ENCODE results near the gene MPO. TPM values are rescaled to one million over a fixed set of nuclear protein-coding genes. Genes with fewer than 3 reads are reported as not detected.

Gene MPO
- total RNA-seq, 4 donors from 2014 or later: 1.7 TPM; not detected in 3

GRCh38 chr17:58279016-58279711 is 1.6 kb downstream of the MPO start:
- H3K27me3 ChIP-seq: no peaks in the 10 kb centered on the region
- H3K9me3 ChIP-seq: no peaks in the 10 kb centered on the region
- H3K27ac ChIP-seq: no peak overlapping the region
- peaks cover 0 to 14% (median 0%) of the 10 kb centered on the region in 4 donors for H3K4me1 ChIP-seq
- no peaks in the 10 kb centered on the region for H3K36me3 ChIP-seq
- TF ChIP-seq, protein P1, sequence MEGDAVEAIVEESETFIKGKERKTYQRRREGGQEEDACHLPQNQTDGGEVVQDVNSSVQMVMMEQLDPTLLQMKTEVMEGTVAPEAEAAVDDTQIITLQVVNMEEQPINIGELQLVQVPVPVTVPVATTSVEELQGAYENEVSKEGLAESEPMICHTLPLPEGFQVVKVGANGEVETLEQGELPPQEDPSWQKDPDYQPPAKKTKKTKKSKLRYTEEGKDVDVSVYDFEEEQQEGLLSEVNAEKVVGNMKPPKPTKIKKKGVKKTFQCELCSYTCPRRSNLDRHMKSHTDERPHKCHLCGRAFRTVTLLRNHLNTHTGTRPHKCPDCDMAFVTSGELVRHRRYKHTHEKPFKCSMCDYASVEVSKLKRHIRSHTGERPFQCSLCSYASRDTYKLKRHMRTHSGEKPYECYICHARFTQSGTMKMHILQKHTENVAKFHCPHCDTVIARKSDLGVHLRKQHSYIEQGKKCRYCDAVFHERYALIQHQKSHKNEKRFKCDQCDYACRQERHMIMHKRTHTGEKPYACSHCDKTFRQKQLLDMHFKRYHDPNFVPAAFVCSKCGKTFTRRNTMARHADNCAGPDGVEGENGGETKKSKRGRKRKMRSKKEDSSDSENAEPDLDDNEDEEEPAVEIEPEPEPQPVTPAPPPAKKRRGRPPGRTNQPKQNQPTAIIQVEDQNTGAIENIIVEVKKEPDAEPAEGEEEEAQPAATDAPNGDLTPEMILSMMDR (IDR thresholded peaks at IDR 0.05): no peak
- no peak for TF ChIP-seq POLR2A (IDR thresholded peaks at IDR 0.05)
- peak overlapping the region in 2 of 4 donors; percentile 21 to 34 for H3K4me3 ChIP-seq
- DNase-seq: peak in 1 of 3 donors; percentile 54

DNA sequence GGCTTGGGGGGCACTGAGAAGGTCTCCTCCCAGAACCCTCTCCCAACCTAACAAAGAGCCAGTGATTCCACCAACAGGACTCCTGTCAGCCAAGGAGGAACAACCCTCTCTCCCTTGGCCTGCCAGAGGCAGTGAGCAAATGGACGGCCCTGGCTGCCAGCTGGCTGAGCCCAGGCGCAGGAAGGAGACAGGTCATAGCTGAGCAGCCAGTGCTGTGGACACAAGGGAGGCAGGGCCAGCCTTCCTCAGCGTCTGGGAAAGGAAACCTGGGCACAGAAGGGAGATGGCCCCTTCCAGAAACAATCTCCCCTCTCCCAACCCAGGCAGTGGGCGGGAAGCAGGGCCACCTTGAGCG is 2.1 kb downstream of the MPO start:
- no peaks in the 10 kb centered on the region for H3K9me3 ChIP-seq
- H3K27ac ChIP-seq: no peak overlapping the region
- no peaks in the 10 kb centered on the region for H3K36me3 ChIP-seq
- H3K4me1 ChIP-seq: peaks cover 0 to 14% (median 0%) of the 10 kb centered on the region in 4 donors
- no peak for TF ChIP-seq POLR2A (IDR thresholded peaks at IDR 0.05)
- no peak for DNase-seq
- H3K27me3 ChIP-seq: no peaks in the 10 kb centered on the region
- H3K4me3 ChIP-seq: peak overlapping the region in 1 of 4 donors; percentile 21

- H3K9me3 ChIP-seq: no peaks in the 10 kb centered on the region
- no peaks in the 10 kb centered on the region for H3K27me3 ChIP-seq
- H3K4me1 ChIP-seq: peaks cover 0 to 14% (median 0%) of the 10 kb centered on the region in 4 donors
- H3K4me3 ChIP-seq: no peak overlapping the region
- TF ChIP-seq, protein P1 (IDR thresholded peaks at IDR 0.05): no peak
- no peak for TF ChIP-seq POLR2A (IDR thresholded peaks at IDR 0.05)
- no peak for DNase-seq
- no peaks in the 10 kb centered on the region for H3K36me3 ChIP-seq
- peak overlapping the region in 1 of 4 donors; percentile 12 for H3K27ac ChIP-seq
These were observed 2.7 kb downstream of the MPO start for GRCh38 chr17:58277802-58278595.

DNA sequence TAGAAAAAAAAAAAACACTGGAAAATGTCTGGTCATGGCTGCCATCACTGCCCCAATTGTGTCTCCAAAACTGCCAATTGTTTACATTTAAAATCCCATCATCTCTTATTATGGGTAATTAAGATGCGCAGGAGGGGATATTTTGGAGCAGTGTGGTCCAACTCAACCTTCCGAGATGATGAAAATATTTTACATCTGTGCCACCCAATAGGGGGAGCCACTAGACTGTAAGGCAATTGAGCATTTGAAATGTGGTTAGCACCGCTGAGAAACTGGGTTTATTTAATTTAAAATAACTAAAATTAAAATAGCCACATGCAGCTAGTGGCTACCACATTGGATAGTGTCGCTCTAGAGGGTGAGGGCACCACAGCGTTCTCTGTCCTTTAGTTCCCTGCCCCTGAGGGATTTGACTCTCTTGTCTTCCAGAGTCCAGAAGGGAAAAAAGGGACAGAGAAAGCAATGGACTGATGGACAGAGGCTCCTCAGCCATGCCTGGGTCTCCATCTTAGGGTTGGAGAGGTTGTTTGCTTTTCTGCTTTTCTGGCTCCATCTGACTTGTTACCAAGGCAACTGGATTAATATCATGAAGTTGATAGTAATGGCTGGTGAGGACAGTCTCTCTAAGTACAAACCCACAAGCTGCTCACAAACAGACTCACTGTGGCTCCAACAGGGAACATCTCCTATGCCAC is 3.5 kb downstream of the MPO start:
- H3K9me3 ChIP-seq: no peaks in the 10 kb centered on the region
- no peaks in the 10 kb centered on the region for H3K27me3 ChIP-seq
- H3K4me3 ChIP-seq: no peak overlapping the region
- TF ChIP-seq, protein P1 (IDR thresholded peaks at IDR 0.05): peak in 4 of 6 experiments; percentile 25 to 48 (median 41)
- no peak for TF ChIP-seq POLR2A (IDR thresholded peaks at IDR 0.05)
- DNase-seq: no peak
- H3K36me3 ChIP-seq: no peaks in the 10 kb centered on the region
- no peak overlapping the region for H3K27ac ChIP-seq
- H3K4me1 ChIP-seq: peaks cover 0 to 14% (median 0%) of the 10 kb centered on the region in 4 donors

DNA sequence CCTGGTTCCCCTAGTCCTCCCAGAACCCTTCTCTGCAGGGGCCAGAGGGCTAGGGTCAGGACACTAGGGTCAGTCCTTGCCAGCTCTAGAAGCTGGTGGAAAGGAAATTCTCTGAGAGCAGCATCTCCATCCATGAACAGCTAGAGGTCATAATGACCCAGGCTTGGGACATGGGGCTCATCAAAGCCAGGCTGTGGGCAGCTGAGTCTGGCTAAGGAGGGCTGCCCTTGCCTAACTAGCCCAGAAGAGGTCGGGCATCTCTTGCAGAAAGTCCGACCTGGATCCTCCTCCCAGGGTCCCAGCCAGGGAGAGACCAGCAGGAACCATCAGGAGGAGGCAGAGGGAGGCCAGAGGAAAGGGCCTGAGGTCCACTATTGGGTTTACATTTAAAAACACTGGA is 4.3 kb downstream of the MPO start:
- H3K9me3 ChIP-seq: no peaks in the 10 kb centered on the region
- no peak overlapping the region for H3K4me3 ChIP-seq
- no peaks in the 10 kb centered on the region for H3K27me3 ChIP-seq
- no peak for DNase-seq
- no peaks in the 10 kb centered on the region for H3K36me3 ChIP-seq
- TF ChIP-seq, protein P1 (IDR thresholded peaks at IDR 0.05): no peak
- TF ChIP-seq POLR2A (IDR thresholded peaks at IDR 0.05): no peak
- H3K27ac ChIP-seq: no peak overlapping the region
- H3K4me1 ChIP-seq: peaks cover 0 to 14% (median 0%) of the 10 kb centered on the region in 4 donors

Data from Peyer's patch (tissue), 4 donors.